GM18511 (cell line): Measurements from ENCODE around the gene CENPP.

Experiments
- ATAC-seq: cut with Tn5 transposase; IDR thresholded peaks from one replicate; pipeline ENCODE4 v1.9.1; 2021; ENCODE audit warnings: mild to moderate bottlenecking, moderate library complexity; ENCODE audit not compliant: unreplicated experiment

The CENPP gene

GRCh38 chr9:92501671-92502393 lies 176.1 kb downstream of the CENPP start:
- ATAC-seq: no peak

- no peak for ATAC-seq
Observed at GRCh38 chr9:92503156-92503555, 177.4 kb downstream of the CENPP start.

GRCh38 chr9:92504881-92505280 lies 179.1 kb downstream of the CENPP start:
- no peak for ATAC-seq

- ATAC-seq: no peak
Observed at GRCh38 chr9:92506184-92506857, 180.6 kb downstream of the CENPP start.

- no peak for ATAC-seq
Observed at GRCh38 chr9:92507005-92507404, 181.3 kb downstream of the CENPP start.

- no peak for ATAC-seq
Observed at GRCh38 chr9:92507496-92507895, 181.7 kb downstream of the CENPP start.

- no peak for ATAC-seq
Observed at GRCh38 chr9:92508018-92508820, 182.5 kb downstream of the CENPP start.

- no peak for ATAC-seq
Observed at GRCh38 chr9:92509050-92509449, 183.3 kb downstream of the CENPP start.

- ATAC-seq: no peak
Observed at GRCh38 chr9:92510747-92511146, 185.0 kb downstream of the CENPP start.

GRCh38 chr9:92512622-92513021 lies 186.9 kb downstream of the CENPP start:
- ATAC-seq: no peak

GRCh38 chr9:92513349-92513748 lies 187.6 kb downstream of the CENPP start:
- ATAC-seq: no peak

- ATAC-seq: no peak
Observed at GRCh38 chr9:92514635-92515034, 188.9 kb downstream of the CENPP start.

- no peak for ATAC-seq
Observed at GRCh38 chr9:92516521-92516920, 190.8 kb downstream of the CENPP start.

GRCh38 chr9:92517046-92517445 lies 191.3 kb downstream of the CENPP start:
- no peak for ATAC-seq

- no peak for ATAC-seq
Observed at GRCh38 chr9:92518199-92518598, 192.4 kb downstream of the CENPP start.

GRCh38 chr9:92520837-92521236 lies 195.1 kb downstream of the CENPP start:
- ATAC-seq: no peak

- no peak for ATAC-seq
Observed at GRCh38 chr9:92522983-92523970, 197.5 kb downstream of the CENPP start.

GRCh38 chr9:92524881-92525280 lies 199.1 kb downstream of the CENPP start:
- ATAC-seq: no peak

- ATAC-seq: no peak
Observed at GRCh38 chr9:92525306-92525705, 199.6 kb downstream of the CENPP start.

GRCh38 chr9:92527291-92527828 lies 201.6 kb downstream of the CENPP start:
- ATAC-seq: no peak
